ENCODE data around the gene RCOR1.

- no peak for TF ChIP-seq CTCF (IDR thresholded peaks at IDR 0.05)
- TF ChIP-seq EZH2 (IDR thresholded peaks at IDR 0.05; ENCODE audit: borderline replicate concordance, insufficient read depth, low read depth, low read length, poor library complexity, severe bottlenecking): no peak
These were observed 37.3 kb upstream of the RCOR1 start for GRCh38 chr14:102554821-102555819.

Data from B cell (primary cell).